ENCODE results near the gene ORC4. TPM values are rescaled to one million over a fixed set of nuclear protein-coding genes. Genes with fewer than 3 reads are reported as not detected.

The ORC4 gene
- total RNA-seq: 40.3 and 42.6 TPM in 2 replicates

DNA sequence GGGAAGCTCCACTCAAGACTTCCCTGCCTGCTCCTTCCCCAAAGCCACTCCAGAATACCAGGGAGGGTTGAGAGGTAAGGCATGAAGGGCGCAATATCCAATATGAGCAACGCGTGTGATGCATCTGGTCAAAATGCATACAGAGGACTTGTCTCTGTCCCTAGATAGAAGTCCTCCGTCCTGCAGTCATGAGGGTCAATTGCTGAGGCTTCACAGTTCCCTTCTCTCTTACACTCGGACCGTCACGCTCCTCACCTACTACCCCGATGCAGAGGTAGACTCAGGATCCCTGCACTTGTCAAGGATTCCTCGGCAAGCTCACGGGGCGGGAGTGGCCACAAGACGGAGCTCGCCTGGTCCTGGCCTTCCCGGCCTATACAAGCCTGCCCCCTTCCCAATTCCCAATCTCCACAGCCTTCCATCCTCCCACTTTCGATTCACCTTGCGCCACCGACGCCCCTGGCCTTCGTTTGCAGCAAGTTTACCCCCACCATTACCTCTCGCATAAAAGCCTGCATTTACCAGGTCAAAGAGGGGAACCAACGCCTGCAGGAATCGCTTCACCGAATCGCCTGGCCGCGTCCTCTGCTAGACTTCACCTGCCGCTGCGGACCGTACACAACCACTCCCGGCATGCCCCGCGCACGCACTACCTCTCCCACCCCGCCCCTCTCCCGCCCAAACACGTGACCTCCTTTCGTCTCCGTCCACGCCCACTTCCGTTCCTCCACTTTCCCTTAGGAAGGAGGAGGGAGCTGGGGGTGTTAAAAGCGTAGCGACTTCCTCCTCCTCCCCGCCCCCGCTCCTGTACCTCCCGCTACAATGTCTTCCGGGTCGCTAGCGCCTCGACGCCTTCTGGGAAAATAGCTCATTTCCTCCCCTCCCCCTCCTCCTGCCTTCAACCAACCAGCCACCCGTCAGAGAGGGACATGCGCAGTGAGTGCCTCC is at the start of gene ORC4:
TSS of gene ORC4 (minus strand) at position 627 of the 948 bp plus-strand sequence. CDS start 44,779 bp downstream, outside the sequence.

DNA sequence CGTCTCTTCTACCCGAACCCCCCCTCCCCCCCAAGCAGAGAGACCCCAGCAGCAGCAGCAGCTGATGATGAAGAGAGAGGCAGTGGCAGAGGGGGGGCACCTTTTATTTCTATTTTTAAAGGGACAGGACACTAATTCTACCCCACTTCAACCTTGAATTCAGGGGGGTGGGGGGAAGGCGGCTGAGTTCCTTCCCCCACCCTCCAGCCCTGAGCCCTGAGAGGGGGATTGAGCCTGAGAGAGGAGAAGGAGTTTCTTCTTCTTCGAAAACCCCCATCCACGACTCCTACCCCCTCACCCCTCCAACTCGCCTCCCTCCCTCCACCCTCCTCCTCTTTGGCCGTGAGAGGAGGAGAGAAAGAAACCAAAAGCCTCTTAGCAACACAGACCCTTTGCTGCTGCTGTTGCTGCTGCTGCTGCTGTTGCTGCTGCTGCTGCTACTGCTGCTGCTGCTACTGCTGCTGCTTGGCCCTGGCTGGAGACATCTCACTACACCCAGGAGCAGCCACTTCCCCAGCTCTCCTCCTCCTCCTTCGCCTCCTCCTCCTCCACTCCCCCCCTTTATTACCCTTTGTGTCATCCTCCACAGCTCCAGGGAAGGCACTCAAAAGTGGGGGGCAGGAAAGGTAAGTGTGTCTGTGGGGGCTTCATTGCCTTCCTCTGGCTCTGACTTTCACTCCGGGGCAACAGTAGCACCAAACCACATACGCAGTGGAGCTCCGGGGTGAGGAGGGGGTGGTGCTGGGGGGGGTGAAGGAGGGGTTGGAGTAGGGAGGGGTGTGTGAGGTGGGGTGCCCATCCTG is 723 bp upstream of the ORC4 start, which contains the start of gene MBD5:
TSS of gene MBD5 (plus strand) at position 33 of the 803 bp plus-strand sequence.

Other genes with a start within 250 kb of the ORC4 start
- 5.2 and 6.9 TPM in 2 replicates for gene ACVR2A, start 175.7 kb downstream of the ORC4 start, total RNA-seq
- gene MBD5, start 354 bp upstream of the ORC4 start, total RNA-seq: 5.2 and 7.8 TPM in 2 replicates

Measured in airway epithelial cell (primary cell).